Memory B cell (primary cell): ENCODE results near the gene BRSK1.
A peak's percentile ranks its signal among the peaks of the same experiment; 100 is the strongest.

Experiments
- ATAC-seq: fragments of 150-1000 bp; cut with Tn5 transposase; 2 replicates; pipeline ENCODE4 v1.10.0; 2021; ENCODE audit warnings: low read depth, mild to moderate bottlenecking, moderate library complexity
- DNase-seq, 2 donors: peaks; one replicate each; pipeline ENCODE4 v3.0.0; 2022; ENCODE audit warnings: low spot score in 2 of 2
- H3K27ac Mint-ChIP-seq: one replicate; pipeline ENCODE4 v1.8.0; 2022; ENCODE audit warnings: mild to moderate bottlenecking, moderate library complexity, mixed read lengths
- H3K27me3 Mint-ChIP-seq: one replicate; pipeline ENCODE4 v1.8.0; 2022; ENCODE audit warnings: mixed read lengths
- H3K36me3 Mint-ChIP-seq: one replicate; pipeline ENCODE4 v1.8.0; 2022; ENCODE audit warnings: mild to moderate bottlenecking, mixed read lengths
- H3K4me1 Mint-ChIP-seq: one replicate; pipeline ENCODE4 v1.8.0; 2022; ENCODE audit warnings: mixed read lengths
- H3K4me3 Mint-ChIP-seq: one replicate; pipeline ENCODE4 v1.8.0; 2022; ENCODE audit warnings: mild to moderate bottlenecking, moderate library complexity, mixed read lengths
- H3K9me3 Mint-ChIP-seq: one replicate; pipeline ENCODE4 v1.8.0; 2022; ENCODE audit warnings: mixed read lengths

The BRSK1 gene

DNA sequence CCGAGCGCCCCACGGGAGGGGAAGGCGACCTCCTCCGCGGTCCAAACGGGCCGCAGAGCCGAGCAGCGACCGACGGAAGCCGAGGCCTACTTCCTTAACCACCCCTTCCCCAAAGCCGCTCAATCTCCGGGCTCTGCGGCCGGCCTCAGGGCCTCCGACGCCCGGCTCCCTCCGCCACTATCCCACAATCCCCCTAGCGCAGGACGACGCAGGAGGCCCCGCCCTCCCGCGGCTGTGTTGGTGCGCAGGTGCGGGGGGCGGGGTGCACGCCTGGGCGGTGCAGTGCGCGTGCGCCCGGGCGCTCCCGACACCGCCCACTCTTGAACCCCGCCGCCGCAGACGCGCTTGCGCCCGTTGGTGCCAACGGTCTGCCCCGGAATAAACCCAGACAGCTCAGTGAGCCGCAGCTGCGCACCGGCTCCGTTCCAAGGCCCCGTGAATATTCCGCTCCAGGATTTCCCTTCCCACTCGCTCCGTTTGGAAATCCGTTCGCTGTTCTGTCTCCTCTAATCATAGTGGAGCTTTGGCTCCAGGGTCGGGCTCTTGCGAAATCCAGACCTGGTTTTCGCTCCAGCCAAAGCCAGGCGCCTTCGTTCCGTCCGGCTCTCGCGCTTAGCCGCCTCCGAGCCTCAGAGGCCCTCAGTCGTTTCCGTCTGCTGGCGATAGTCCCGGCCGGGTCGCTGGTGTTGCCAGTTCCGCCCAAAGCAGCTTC is 24.8 kb upstream of the BRSK1 start, which contains the start of gene PPP6R1:
TSS of gene PPP6R1 (minus strand) at position 190 of the 712 bp plus-strand sequence. CDS start 11,914 bp downstream, outside the sequence.
- peak within 1 kb of the TSS; percentile 97 for H3K4me3 Mint-ChIP-seq
- H3K27me3 Mint-ChIP-seq: no peaks in the 10 kb centered on the region

DNA sequence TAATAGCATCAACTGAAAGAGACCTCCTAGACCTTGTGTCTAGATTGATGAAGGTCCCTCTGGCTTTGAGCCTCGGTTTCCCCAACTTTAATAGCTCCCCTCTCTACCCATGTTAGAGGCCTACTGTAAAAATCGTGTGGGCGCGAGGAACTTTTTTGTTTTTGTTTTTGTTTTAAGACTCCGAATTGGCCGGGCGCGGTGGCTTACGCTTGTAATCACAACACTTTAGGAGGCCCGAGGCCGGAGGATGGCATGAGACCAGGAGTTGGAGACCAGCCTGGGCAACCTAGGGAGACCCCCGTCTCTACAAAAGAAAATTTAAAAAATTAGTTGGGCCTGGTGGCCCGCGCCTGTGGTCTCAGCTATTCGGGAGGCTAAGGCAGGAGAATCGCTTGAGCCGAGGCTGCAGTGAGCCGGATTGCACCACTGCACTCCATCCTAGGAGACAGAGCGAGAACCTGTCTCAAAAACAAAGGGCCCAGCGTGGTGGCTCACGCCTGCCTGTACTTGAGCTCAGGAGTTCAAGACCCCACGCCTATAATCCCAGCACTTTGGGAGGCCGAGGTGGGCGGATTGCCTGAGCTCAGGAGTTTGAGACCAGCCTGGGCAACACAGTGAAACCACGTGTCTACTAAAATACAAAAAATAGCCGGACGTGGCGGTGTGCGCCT is 24.1 kb upstream of the BRSK1 start:
- peak overlapping the region; percentile 93 for H3K27ac Mint-ChIP-seq
- H3K9me3 Mint-ChIP-seq: no peaks in the 10 kb centered on the region
- no peaks in the 10 kb centered on the region for H3K27me3 Mint-ChIP-seq
- peaks cover 5% of the 10 kb centered on the region for H3K36me3 Mint-ChIP-seq
- peak overlapping the region; percentile 97 for H3K4me3 Mint-ChIP-seq
- no peak for DNase-seq
- peaks cover 34% of the 10 kb centered on the region for H3K4me1 Mint-ChIP-seq
- no peak for ATAC-seq

More for the DNA sequence above, 24.8 kb upstream of the BRSK1 start, which contains the start of gene PPP6R1:
- DNase-seq (peak; percentile 94 to 97), ATAC-seq (peak; percentile 71)
- Mint-ChIP-seq H3K4me1 (peaks cover 39% of the 10 kb centered on the region), H3K27ac (peak within 1 kb of the TSS; percentile 95), H3K36me3 (peaks cover 5% of the 10 kb centered on the region), H3K9me3 (no peaks in the 10 kb centered on the region)

DNA sequence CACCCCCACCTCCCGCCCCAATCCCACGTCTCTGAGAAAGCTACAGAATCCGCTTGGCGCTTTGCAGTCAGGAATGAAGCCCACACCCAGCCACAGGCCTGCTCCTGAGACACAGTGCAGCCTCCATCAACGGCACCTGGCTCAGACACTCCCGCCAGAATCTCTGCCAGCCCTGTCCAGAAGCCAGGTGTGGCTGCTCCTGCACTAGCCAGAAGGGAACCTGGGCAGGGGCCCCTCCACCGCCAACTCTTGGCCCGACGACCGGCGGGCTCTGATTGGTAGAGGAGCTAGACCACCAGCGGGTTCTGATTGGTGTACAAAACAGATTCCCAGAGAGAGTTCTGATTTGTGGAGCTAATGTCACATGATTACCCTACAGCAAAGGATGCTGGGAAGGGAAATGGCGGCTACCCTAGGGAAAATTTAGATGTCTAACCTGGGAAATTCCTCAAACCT is 22.1 kb upstream of the BRSK1 start:
- Mint-ChIP-seq H3K27me3 (no peaks in the 10 kb centered on the region), H3K4me1 (peaks cover 23% of the 10 kb centered on the region), H3K27ac (peak overlapping the region; percentile 18), H3K4me3 (no peak overlapping the region), H3K9me3 (peaks cover 4% of the 10 kb centered on the region), H3K36me3 (peaks cover 10% of the 10 kb centered on the region)
- DNase-seq (no peak), ATAC-seq (no peak)

DNA sequence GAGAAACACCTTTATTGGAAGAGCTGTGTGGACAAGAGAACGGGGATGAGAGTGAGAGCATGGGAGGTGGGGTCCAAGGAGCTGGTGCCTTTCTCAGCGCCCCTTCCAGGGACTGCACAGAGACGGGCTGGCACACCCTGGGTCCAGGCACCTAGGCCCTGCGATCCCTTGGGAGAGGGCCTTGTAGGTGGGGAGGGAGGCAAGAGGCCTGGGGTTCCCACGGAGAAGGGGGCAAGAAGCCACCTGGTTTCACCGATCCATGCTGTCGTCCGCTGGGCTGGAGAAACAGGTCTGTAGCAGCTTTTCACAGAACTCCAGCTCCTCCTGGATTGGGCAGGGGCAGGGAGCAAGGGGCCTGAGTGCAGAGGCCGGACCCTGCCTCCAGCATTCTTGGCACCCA is 21.4 kb upstream of the BRSK1 start:
- no peak for DNase-seq
- peaks cover 4% of the 10 kb centered on the region for H3K9me3 Mint-ChIP-seq
- H3K4me1 Mint-ChIP-seq: peaks cover 18% of the 10 kb centered on the region
- no peak for ATAC-seq
- no peaks in the 10 kb centered on the region for H3K27me3 Mint-ChIP-seq
- no peak overlapping the region for H3K4me3 Mint-ChIP-seq
- peaks cover 10% of the 10 kb centered on the region for H3K36me3 Mint-ChIP-seq
- peak overlapping the region; percentile 18 for H3K27ac Mint-ChIP-seq

DNA sequence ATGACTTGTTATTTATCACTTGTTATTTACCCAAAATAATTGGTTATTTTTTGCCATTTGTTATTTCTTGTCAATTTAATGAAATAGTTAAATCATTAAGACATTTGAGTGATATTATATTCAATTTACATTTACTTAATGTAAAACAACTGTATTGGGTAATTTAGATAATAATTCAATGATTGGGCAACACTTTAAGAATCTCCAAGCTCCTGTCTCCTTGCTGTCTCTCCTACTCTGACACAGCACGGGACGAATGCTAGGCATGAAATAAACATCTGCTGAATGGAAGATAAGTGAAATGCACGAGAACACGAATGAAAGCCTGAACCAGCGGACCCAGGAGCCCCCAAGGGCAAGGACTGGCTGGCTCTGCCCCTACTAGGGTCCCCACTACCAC is 19.3 kb upstream of the BRSK1 start:
- no peak for DNase-seq
- peaks cover 9% of the 10 kb centered on the region for H3K36me3 Mint-ChIP-seq
- H3K27me3 Mint-ChIP-seq: no peaks in the 10 kb centered on the region
- peaks cover 12% of the 10 kb centered on the region for H3K4me1 Mint-ChIP-seq
- no peak overlapping the region for H3K27ac Mint-ChIP-seq
- H3K4me3 Mint-ChIP-seq: no peak overlapping the region
- peaks cover 4% of the 10 kb centered on the region for H3K9me3 Mint-ChIP-seq
- no peak for ATAC-seq

DNA sequence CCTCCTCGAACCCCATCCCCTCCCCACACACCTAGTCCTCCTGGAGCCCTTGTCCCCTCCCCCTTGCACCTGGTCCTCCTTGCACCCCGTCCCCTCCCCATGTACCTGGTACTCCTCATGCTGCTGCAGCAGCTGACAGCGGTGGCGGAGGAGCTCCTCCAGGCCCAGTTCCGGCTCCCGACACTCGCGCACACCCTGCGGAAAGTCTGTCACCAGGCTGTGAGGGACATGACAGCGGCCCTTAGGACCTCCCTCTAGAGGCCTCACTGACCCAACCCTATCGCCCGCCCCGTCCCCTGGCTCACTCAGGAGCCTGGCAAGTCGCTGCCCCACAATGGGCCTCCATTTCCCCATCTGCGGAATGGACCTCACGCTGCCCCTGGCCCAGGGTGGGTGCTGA is 18.6 kb upstream of the BRSK1 start:
- no peak overlapping the region for H3K27ac Mint-ChIP-seq
- peaks cover 9% of the 10 kb centered on the region for H3K36me3 Mint-ChIP-seq

DNA sequence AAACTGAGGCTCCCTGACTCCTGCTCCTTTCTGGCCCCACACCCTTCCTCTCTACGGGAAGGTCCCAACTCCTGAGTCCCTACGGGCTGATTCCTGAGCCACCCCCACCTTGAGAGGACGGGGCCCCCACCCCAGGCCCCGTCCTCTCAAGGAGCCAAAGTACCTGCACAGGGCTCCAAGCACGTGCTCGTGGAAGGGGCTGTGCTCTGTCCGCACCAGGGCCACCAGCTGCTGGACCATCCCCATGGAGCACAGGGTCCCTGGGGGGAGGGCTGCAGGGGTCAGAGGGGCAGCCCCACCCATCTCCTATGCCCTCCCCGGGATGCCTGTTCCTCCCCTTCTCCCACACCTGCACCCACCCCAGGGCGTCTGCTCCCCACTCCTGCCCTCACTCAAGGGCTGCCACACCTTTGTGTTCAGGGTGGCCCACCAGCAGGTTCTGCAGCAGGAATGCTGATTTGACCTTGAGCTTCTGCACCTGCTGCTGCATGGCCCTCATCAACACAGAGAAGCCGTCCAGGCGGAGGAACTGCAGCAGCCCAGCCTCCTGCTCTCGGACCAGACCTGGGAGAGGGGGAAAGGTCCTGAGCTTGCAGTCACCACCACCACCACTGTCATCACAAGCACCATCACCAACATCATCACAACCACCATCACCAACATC is 17.9 kb upstream of the BRSK1 start:
- Mint-ChIP-seq H3K9me3 (peaks cover 4% of the 10 kb centered on the region), H3K27ac (no peak overlapping the region), H3K4me3 (no peak overlapping the region), H3K4me1 (peaks cover 14% of the 10 kb centered on the region), H3K27me3 (no peaks in the 10 kb centered on the region), H3K36me3 (peaks cover 13% of the 10 kb centered on the region)
- ATAC-seq: no peak
- no peak for DNase-seq

More for the DNA sequence above, 18.6 kb upstream of the BRSK1 start:
- Mint-ChIP-seq H3K27me3 (no peaks in the 10 kb centered on the region), H3K4me1 (peaks cover 12% of the 10 kb centered on the region), H3K4me3 (no peak overlapping the region), H3K9me3 (peaks cover 4% of the 10 kb centered on the region)
- ATAC-seq: no peak
- DNase-seq: no peak

DNA sequence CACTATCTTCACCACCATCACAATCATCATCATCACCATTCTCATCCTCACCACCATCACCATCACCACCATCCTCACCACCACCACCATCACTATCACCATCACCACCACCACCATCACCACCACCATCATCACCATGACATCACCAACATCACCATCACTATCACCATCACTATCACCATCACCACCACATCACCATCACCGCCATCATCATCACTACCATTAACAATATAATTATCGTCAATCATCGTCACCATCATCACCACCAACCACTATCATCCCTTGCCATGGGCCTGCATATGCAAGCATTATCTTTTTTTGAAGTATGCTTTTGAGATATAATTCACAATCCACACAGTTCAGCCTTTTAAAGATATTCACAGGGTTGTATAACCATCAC is 17.4 kb upstream of the BRSK1 start:
- no peak overlapping the region for H3K4me3 Mint-ChIP-seq
- H3K9me3 Mint-ChIP-seq: peaks cover 4% of the 10 kb centered on the region
- H3K36me3 Mint-ChIP-seq: peaks cover 15% of the 10 kb centered on the region
- DNase-seq (no peak), ATAC-seq (no peak)
- H3K4me1 Mint-ChIP-seq: peaks cover 15% of the 10 kb centered on the region
- no peaks in the 10 kb centered on the region for H3K27me3 Mint-ChIP-seq
- H3K27ac Mint-ChIP-seq: no peak overlapping the region

DNA sequence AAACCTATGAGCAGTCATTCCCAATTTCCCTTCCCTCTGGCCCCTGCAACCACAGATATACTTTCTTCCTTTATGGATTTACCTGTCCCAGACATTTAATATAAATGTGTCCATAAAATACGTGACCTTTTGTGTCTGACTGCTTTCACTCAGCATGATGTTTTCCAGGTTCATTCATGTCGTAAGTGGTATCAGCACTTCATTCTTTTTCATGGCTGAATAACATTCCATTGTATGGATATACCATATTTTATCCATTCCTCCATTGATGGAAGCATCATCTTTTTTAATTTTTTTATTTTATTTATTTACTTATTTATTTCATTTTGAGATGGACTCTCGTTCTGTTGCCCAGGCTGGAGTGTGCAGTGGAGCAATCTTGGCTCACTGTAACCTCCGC is 17.0 kb upstream of the BRSK1 start:
- DNase-seq: no peak
- Mint-ChIP-seq H3K36me3 (peaks cover 16% of the 10 kb centered on the region), H3K9me3 (peaks cover 4% of the 10 kb centered on the region), H3K27ac (no peak overlapping the region), H3K27me3 (no peaks in the 10 kb centered on the region), H3K4me3 (no peak overlapping the region), H3K4me1 (peaks cover 15% of the 10 kb centered on the region)
- ATAC-seq: no peak

DNA sequence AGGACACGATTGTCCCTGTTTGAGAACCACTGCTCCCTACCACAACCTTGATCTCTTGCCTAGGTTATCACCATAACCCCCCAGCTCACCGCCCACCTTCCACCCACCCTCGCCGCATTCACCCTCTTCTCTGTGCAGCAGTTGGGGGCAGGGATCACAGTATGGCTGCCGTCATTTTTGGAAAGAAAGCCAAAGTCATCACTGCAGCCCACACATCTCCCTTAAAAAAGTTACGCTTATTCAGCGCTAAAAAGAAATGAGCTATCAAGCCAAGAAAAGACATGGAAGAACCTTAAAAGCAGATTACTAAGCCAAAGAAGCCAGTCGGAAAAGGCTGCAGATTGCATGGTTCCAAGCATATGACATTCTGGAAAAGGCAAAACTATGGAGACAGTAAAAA is 14.5 kb upstream of the BRSK1 start:
- no peak overlapping the region for H3K27ac Mint-ChIP-seq
- H3K9me3 Mint-ChIP-seq: peaks cover 4% of the 10 kb centered on the region

DNA sequence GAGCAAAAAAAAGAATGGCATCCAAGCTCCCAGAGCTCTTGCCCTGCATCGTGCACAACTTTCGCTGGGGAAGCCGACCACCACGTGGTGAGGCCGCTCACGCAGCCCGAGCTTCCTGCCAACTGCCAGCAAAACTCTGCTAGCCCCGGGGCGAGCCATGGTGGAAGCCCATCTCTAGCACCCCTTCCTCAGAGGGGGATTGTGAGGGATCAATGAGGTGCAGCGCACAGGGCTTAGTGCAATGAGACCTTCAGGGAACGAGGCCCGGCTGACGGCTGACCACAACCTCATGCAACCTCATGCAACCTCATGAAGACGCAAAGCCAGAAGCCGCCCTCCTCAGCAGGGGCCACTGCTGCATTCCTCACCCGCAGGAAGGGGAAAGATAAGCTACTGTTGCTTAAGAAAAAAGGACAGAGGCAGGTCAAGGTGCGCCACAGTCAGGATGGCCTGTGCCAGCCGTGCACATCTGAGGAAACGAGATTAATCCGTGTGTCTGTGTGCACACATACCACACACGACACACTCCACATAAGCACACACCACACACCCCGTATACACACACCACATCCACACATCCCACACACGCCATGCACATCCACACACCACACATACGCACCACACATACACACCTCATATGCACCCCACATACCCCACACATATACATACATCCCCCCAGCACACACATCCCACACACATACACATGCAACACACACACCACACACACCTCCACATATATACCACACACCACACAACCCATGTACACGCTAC is 13.4 kb upstream of the BRSK1 start:
- Mint-ChIP-seq H3K27ac (peak overlapping the region; percentile 3), H3K9me3 (peaks cover 4% of the 10 kb centered on the region), H3K27me3 (no peaks in the 10 kb centered on the region), H3K36me3 (peaks cover 21% of the 10 kb centered on the region), H3K4me3 (no peak overlapping the region), H3K4me1 (peaks cover 16% of the 10 kb centered on the region)
- DNase-seq (no peak), ATAC-seq (no peak)

More for the DNA sequence above, 14.5 kb upstream of the BRSK1 start:
- Mint-ChIP-seq H3K4me3 (no peak overlapping the region), H3K36me3 (peaks cover 21% of the 10 kb centered on the region), H3K27me3 (no peaks in the 10 kb centered on the region), H3K4me1 (peaks cover 15% of the 10 kb centered on the region)
- ATAC-seq (no peak), DNase-seq (no peak)

DNA sequence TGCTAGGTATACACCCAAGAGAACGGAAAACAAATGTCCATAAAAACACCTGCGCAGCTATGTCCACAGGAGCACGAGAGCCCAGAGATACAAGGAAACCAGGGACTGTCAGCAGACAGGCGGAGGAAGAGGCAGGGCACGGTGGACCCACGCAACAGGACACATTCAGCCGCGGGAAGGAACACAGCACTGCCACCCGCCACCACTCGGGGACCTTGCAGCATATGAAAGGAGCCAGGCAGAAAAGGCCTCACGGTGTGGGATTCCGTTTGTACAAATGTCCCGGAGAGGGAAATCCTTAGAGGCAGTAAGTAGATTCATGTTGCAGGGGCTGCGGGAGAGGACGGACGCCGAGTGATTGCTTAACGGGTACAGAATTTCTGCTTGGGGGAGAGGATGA is 11.7 kb upstream of the BRSK1 start:
- Mint-ChIP-seq H3K9me3 (no peaks in the 10 kb centered on the region), H3K36me3 (peaks cover 16% of the 10 kb centered on the region), H3K4me1 (peaks cover 22% of the 10 kb centered on the region), H3K27ac (no peak overlapping the region), H3K27me3 (no peaks in the 10 kb centered on the region), H3K4me3 (no peak overlapping the region)
- ATAC-seq (no peak), DNase-seq (no peak)

DNA sequence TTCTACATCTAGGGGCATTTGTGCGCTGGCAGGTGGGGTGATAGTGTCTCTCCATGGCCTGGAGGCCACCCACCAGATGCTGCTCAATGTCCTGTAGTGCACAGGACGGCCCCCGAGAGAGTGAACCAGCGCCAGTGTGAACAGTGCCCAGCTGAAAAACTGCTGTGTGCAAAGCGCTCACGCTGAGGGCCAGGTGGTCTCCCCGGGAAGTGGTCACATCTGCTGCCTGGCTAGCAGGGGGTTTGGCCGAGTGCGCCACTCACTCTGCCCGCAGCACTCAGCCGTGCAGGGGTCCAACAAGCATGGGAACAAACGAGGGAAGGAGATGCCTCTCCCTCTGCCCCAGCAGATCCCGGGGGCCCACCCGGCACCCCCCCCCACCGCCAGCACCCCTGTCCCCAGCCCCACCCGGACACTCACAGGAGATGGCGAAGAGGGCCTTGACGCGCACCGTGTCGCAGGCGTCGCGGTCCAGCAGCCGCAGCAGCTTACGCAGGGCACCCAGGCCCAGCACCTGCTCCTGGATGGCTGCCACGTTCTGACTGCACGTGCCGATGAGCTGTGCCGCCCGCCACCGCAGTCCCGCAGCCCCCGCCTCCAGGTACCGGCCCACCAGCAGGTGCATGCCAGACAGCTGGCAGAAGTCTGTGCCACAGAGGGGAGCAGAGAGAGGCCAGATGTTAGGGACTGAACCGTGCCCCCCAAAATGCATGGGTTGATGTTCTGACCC is 9.7 kb upstream of the BRSK1 start:
- H3K27me3 Mint-ChIP-seq: no peaks in the 10 kb centered on the region
- peaks cover 16% of the 10 kb centered on the region for H3K36me3 Mint-ChIP-seq
- ATAC-seq (peak; percentile 3), DNase-seq (no peak)
- H3K27ac Mint-ChIP-seq: no peak overlapping the region
- peaks cover 28% of the 10 kb centered on the region for H3K4me1 Mint-ChIP-seq
- no peaks in the 10 kb centered on the region for H3K9me3 Mint-ChIP-seq
- H3K4me3 Mint-ChIP-seq: no peak overlapping the region
